ENCODE measurements around the gene PRADC1. TPM values are rescaled to one million over a fixed set of nuclear protein-coding genes. Genes with fewer than 3 reads are reported as not detected.

PRADC1 gene
- total and polyA plus RNA-seq, 2 donors (not counting 1 experiment from before 2014, with no cell fraction given) = 2.3 to 4.6 TPM

- TF ChIP-seq EZH2 (IDR thresholded peaks at IDR 0.05; ENCODE audit: borderline replicate concordance, insufficient read depth, low read depth, low read length, poor library complexity, severe bottlenecking) = no peak
- no peak for TF ChIP-seq CTCF (IDR thresholded peaks at IDR 0.05)
- ATAC-seq (ENCODE audit: low read depth) (no peak), DNase-seq (no peak)
- Histone ChIP-seq H3K27me3 (replicated peaks in 1 of 4; ENCODE audit: control extremely low read depth in 1 of 4, control insufficient read depth in 3 of 4, insufficient read depth in 4 of 4, low read length in 3 of 4) (no peaks in the 10 kb centered on the region), H3K36me3 (replicated peaks in 1 of 2; ENCODE audit: control extremely low read depth in 1 of 2, control insufficient read depth in 1 of 2, extremely low read depth in 1 of 2, insufficient read depth in 2 of 2, low read length in 1 of 2) (peaks cover 0 to 33% of the 10 kb centered on the region in 2 experiments), H3K4me2 (replicated peaks; ENCODE audit: low read depth, low read length, poor library complexity, severe bottlenecking) (no peak overlapping the region), H4K20me1 (ENCODE audit: control insufficient read depth, insufficient read depth, low read length, poor library complexity, severe bottlenecking) (no peaks in the 10 kb centered on the region), H3K4me3 (ENCODE audit: control extremely low read depth in 1 of 5, extremely low read depth in 1 of 5, insufficient read depth in 1 of 5, low read depth in 2 of 5, low read length in 4 of 5) (no peak overlapping the region), H3K9ac (ENCODE audit: low read length) (no peak overlapping the region), H3K9me3 (ENCODE audit: control extremely low read depth in 1 of 3, control insufficient read depth in 2 of 3, insufficient read depth in 1 of 3, low read length in 2 of 3) (no peaks in the 10 kb centered on the region), H3K4me1 (ENCODE audit: control insufficient read depth in 2 of 2, insufficient read depth in 2 of 2, low read length in 2 of 2) (no peaks in the 10 kb centered on the region), H3K27ac (ENCODE audit: low read length in 2 of 2) (no peak overlapping the region), H3K79me2 (ENCODE audit: control insufficient read depth, insufficient read depth, low read length) (no peaks in the 10 kb centered on the region), H2AFZ (ENCODE audit: insufficient read depth, low read depth, low read length, poor library complexity, severe bottlenecking) (no peak overlapping the region)
- ChIA-PET CTCF (no interaction called here), POLR2A (no interaction called here)
- WGBS (ENCODE audit: insufficient coverage) = 97% methylated on average over 9 of the region's 9 CpGs
- Mint-ChIP-seq H3K27me3 (no peaks in the 10 kb centered on the region), H3K4me1 (no peaks in the 10 kb centered on the region), H3K9me3 (ENCODE audit: insufficient read depth) (no peaks in the 10 kb centered on the region), H3K27ac (no peak overlapping the region), H3K4me3 (no peak overlapping the region)
- intact Hi-C loops (cut with micrococcal nuclease) = no loop called here
Observed at GRCh38 chr2:73258913-73259215, 25.8 kb upstream of the PRADC1 start.

- no peak overlapping the region for H3K4me2 ChIP-seq (replicated peaks; ENCODE audit: low read depth, low read length, poor library complexity, severe bottlenecking)
- Mint-ChIP-seq H3K27me3 (no peaks in the 10 kb centered on the region), H3K4me3 (no peak overlapping the region), H3K4me1 (no peaks in the 10 kb centered on the region), H3K27ac (no peak overlapping the region), H3K9me3 (ENCODE audit: insufficient read depth) (no peaks in the 10 kb centered on the region)
- CTCF ChIA-PET = no interaction called here
- H2AFZ ChIP-seq (ENCODE audit: insufficient read depth, low read depth, low read length, poor library complexity, severe bottlenecking) = no peak overlapping the region
- DNase-seq = no peak
- H3K4me3 ChIP-seq (ENCODE audit: control extremely low read depth in 1 of 5, extremely low read depth in 1 of 5, insufficient read depth in 1 of 5, low read depth in 2 of 5, low read length in 4 of 5) = no peak overlapping the region
- H3K4me1 ChIP-seq (ENCODE audit: control insufficient read depth in 2 of 2, insufficient read depth in 2 of 2, low read length in 2 of 2) = no peaks in the 10 kb centered on the region
- H3K9me3 ChIP-seq (ENCODE audit: control extremely low read depth in 1 of 3, control insufficient read depth in 2 of 3, insufficient read depth in 1 of 3, low read length in 2 of 3) = no peaks in the 10 kb centered on the region
- POLR2A ChIA-PET = interaction anchor here (0.5 kb wide), 1 partner anchor 26 kb away, joined by 3 read pairs; the partner anchor contains the start of gene FBXO41
- no peaks in the 10 kb centered on the region for H4K20me1 ChIP-seq (ENCODE audit: control insufficient read depth, insufficient read depth, low read length, poor library complexity, severe bottlenecking)
- no peak overlapping the region for H3K9ac ChIP-seq (ENCODE audit: low read length)
- H3K36me3 ChIP-seq (replicated peaks in 1 of 2; ENCODE audit: control extremely low read depth in 1 of 2, control insufficient read depth in 1 of 2, extremely low read depth in 1 of 2, insufficient read depth in 2 of 2, low read length in 1 of 2) = peaks cover 0 to 33% of the 10 kb centered on the region in 2 experiments
- TF ChIP-seq EZH2 (IDR thresholded peaks at IDR 0.05; ENCODE audit: borderline replicate concordance, insufficient read depth, low read depth, low read length, poor library complexity, severe bottlenecking) (no peak), CTCF (IDR thresholded peaks at IDR 0.05) (no peak)
- H3K79me2 ChIP-seq (ENCODE audit: control insufficient read depth, insufficient read depth, low read length) = no peaks in the 10 kb centered on the region
- intact Hi-C loops (cut with micrococcal nuclease) = no loop called here
- ATAC-seq (ENCODE audit: low read depth) = no peak
- H3K27me3 ChIP-seq (replicated peaks in 1 of 4; ENCODE audit: control extremely low read depth in 1 of 4, control insufficient read depth in 3 of 4, insufficient read depth in 4 of 4, low read length in 3 of 4) = no peaks in the 10 kb centered on the region
- no peak overlapping the region for H3K27ac ChIP-seq (ENCODE audit: low read length in 2 of 2)
- WGBS (ENCODE audit: insufficient coverage) = 92% methylated on average over 5 of the region's 8 CpGs
Observed at GRCh38 chr2:73258186-73258912, 25.3 kb upstream of the PRADC1 start.

All from B cell (primary cell).